OCI-LY1 (cell line): ENCODE results near the gene PPP5C.

Source experiments
- CTCF ChIP-seq: fragments of 200-600 bp; sonication (generic), shearing (Covaris generic); IDR thresholded peaks from 2 replicates; pipeline ENCODE4 v1.5.1; 2017; ENCODE audit warnings: mild to moderate bottlenecking, antibody characterized with exemption, low read length, moderate library complexity, mixed read lengths
- EZH2 ChIP-seq: fragments of 200-600 bp; sonication (generic), shearing (Covaris generic); IDR thresholded peaks from 2 replicates; pipeline ENCODE4 v1.8.0; 2017; ENCODE audit warnings: borderline replicate concordance, mixed run types, mild to moderate bottlenecking, antibody characterized with exemption, low read length, moderate library complexity, mixed read lengths

GRCh38 chr19:46422344-46422743, 75.5 kb downstream of the PPP5C start:
- no peak for TF ChIP-seq CTCF
- no peak for TF ChIP-seq EZH2
